Measurements from ENCODE around the gene NOCT. TPM values are rescaled to one million over a fixed set of nuclear protein-coding genes. Genes with fewer than 3 reads are reported as not detected.

NOCT gene
- total RNA-seq, 1 experiment from 2014 or later = 20.4 TPM

- TF ChIP-seq TCF7L2 (IDR thresholded peaks at IDR 0.05; ENCODE audit: borderline replicate concordance, extremely low read depth, insufficient read depth, insufficient read length) (no peak), EZH2phosphoT487 (IDR thresholded peaks at IDR 0.05; ENCODE audit: borderline replicate concordance) (no peak), YY1 (IDR thresholded peaks at IDR 0.05; ENCODE audit: extremely low read depth, insufficient replicate concordance, low read depth, low read length) (no peak), ZFX (IDR thresholded peaks at IDR 0.05) (no peak), MAX (IDR thresholded peaks at IDR 0.05) (no peak), SP1 (IDR thresholded peaks at IDR 0.05; ENCODE audit: low read depth) (no peak), POLR2AphosphoS5 (IDR thresholded peaks at IDR 0.05; ENCODE audit: low read depth, low read length) (no peak), EGR1 (IDR thresholded peaks at IDR 0.05; ENCODE audit: low read depth) (no peak)
Observed at GRCh38 chr4:139077567-139078355, 62.2 kb downstream of the NOCT start (continued).

- ATAC-seq (no peak), DNase-seq (ENCODE audit: low read depth, low spot score) (no peak)
- Histone ChIP-seq H3K79me2 (ENCODE audit: insufficient read depth, low read length) (peaks cover 94% of the 10 kb centered on the region), H3K27me3 (ENCODE audit: insufficient read depth, low read length) (no peaks in the 10 kb centered on the region), H4K20me1 (ENCODE audit: insufficient read depth) (peaks cover 4% of the 10 kb centered on the region; the same call in 1 of the 2 replicates), H3K9me3 (ENCODE audit: control insufficient read depth in 1 of 2, insufficient read depth in 1 of 2, low read depth in 1 of 2, low read length in 2 of 2) (no peaks in the 10 kb centered on the region), H3K4me3 (replicated peaks in 1 of 2; ENCODE audit: low read depth in 1 of 2, low read length in 2 of 2) (no peak overlapping the region), H3K9ac (ENCODE audit: low read length) (no peak overlapping the region), H3K4me2 (ENCODE audit: low read length) (no peak overlapping the region), H3K9me2 (ENCODE audit: insufficient read depth) (no peaks in the 10 kb centered on the region), H2AFZ (ENCODE audit: low read depth, low read length, poor library complexity, severe bottlenecking) (no peak overlapping the region), H3K27ac (ENCODE audit: low read depth, low read length) (no peak overlapping the region), H3K4me1 (ENCODE audit: control insufficient read depth in 1 of 2, insufficient read depth in 2 of 2, low read length in 2 of 2) (peaks cover 0 to 8% of the 10 kb centered on the region in 2 experiments; a peak in 2 of 4 replicates), H3K36me3 (ENCODE audit: control insufficient read depth in 1 of 2, insufficient read depth in 2 of 2, low read length in 2 of 2) (no peaks in the 10 kb centered on the region)
- no TSS peak for BruUV-seq (replicated peaks)
- ChIA-PET RAD21 (ENCODE audit: low non-redundant PET in 1 of 2, low total read pairs in 2 of 2, uncharacterized antibody in 2 of 2, unreplicated experiment in 2 of 2) (no interaction called here), POLR2A (no interaction called here), CTCF (interaction anchor here (1.3 kb wide), 1 partner anchor 21 kb away, joined by 5 read pairs; no protein-coding TSS in a partner anchor)
- TF ChIP-seq POLR2A (IDR thresholded peaks at IDR 0.05; ENCODE audit: borderline replicate concordance, extremely low read depth, insufficient read depth, insufficient read length) (no peak), YY1 (IDR thresholded peaks at IDR 0.05; ENCODE audit: extremely low read depth, insufficient replicate concordance, low read depth, low read length) (no peak), MAX (IDR thresholded peaks at IDR 0.05) (no peak), SP1 (IDR thresholded peaks at IDR 0.05; ENCODE audit: low read depth) (no peak), CBX3 (IDR thresholded peaks at IDR 0.05; ENCODE audit: low read depth) (no peak)
- intact Hi-C loops (cut with micrococcal nuclease) = no loop called here
Observed at GRCh38 chr4:139078926-139079325, 63.3 kb downstream of the NOCT start.

Data from HCT116 (cell line).